Left lung (tissue), 10 donors: ENCODE results near the gene DHRSX. TPM values are rescaled to one million over a fixed set of nuclear protein-coding genes. Genes with fewer than 3 reads are reported as not detected.

ENCODE experiments used
- ATAC-seq: fragments of 200-7000 bp; cut with Tn5 transposase; one replicate; pipeline ENCODE4 v1.9.1; 2020; ENCODE audit warnings: moderate library complexity
- DNase-seq, 4 donors: peaks; one replicate each; pipeline ENCODE4 v3.0.0-alpha.2; 2013 to 2020
- H3K27ac ChIP-seq, 2 donors: fragments of 200-600 bp; sonication (generic) in 1 of 2; one replicate each; pipeline versions ENCODE4 v1.5.0 to v1.8.0; 2020 to 2021
- H3K27me3 ChIP-seq, 2 donors: fragments of 200-600 bp; sonication (generic) in 1 of 2; one replicate each; pipeline versions ENCODE4 v1.5.0 to v1.8.0; 2020 to 2021
- H3K36me3 ChIP-seq, 2 donors: fragments of 200-600 bp; sonication (generic) in 1 of 2; one replicate each; pipeline versions ENCODE4 v1.5.0 to v1.8.0; 2020 to 2021
- H3K4me1 ChIP-seq, 2 donors: fragments of 200-600 bp; one replicate each; pipeline ENCODE4 v1.8.0; 2021
- H3K4me3 ChIP-seq, 2 donors: fragments of 200-600 bp; sonication (generic) in 1 of 2; one replicate each; pipeline versions ENCODE4 v1.5.0 to v1.8.0; 2020 to 2021; ENCODE audit warnings: mild to moderate bottlenecking in 1 of 2
- H3K9me3 ChIP-seq, 2 donors: fragments of 200-600 bp; sonication (generic) in 1 of 2; one replicate each; pipeline versions ENCODE4 v1.5.0 to v1.8.0; 2020 to 2021
- intact Hi-C, 2 donors: fragments of 100-400 bp; cut with DNase I; formaldehyde crosslinking; loops; one replicate each; pipeline versions ENCODE4 v1.11.2 to v1.14.2; 2022
- polyA plus RNA-seq, 6 donors: library from polyadenylated mRNA; unstranded; fragments of 120-200 nt; gene quantifications; one replicate each; pipeline ENCODE4 v1.2.1, GENCODE V29; 2013; ENCODE audit not compliant: insufficient read length in 6 of 6
- total RNA-seq, 2 donors: library from RNA; stranded (reverse); fragmentation: NEBNext Ultra II Directional; extraction: Animal tissue kit (Norgen Biotek cat#: 25700); gene quantifications; one replicate each; pipeline ENCODE4 v1.2.1, GENCODE V29; 2021
- TF ChIP-seq, protein P1 (sequence below), 2 donors: fragments of 200-600 bp; sonication (generic) in 1 of 2; IDR thresholded peaks; one replicate each; pipeline versions ENCODE4 v1.5.0 to v1.8.0; 2021; ENCODE audit warnings: antibody characterized with exemption in 2 of 2
- donor health status: DM: no; HTN: yes; CAD: no.
- donor health status: DM: no; HTN: no; CAD: no.

Gene DHRSX
- total and polyA plus RNA-seq, 8 donors = 20.2 to 31.5 (median 26.8) TPM

DNA sequence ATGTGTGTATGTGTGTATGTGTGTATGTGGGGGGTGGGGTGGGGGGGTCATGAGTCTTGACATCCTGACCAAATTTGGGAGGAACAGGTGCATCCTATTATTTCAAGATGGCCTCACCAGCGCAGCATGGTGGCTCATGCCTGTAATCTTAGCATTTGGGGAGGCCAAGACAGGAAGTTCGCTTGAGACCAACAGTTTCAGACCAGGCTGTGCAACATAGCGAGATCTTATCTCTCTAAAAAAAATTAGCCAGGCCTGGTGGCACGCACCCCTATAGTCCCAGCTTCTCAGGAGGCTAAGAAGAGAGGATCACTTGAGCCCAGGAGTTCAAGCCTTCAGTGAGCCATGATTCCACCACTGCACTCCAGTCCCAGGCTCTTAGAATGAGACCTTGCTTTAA lies 47.0 kb upstream of the DHRSX start:
- intact Hi-C loops = no loop called here
- Histone ChIP-seq H3K36me3 (no peaks in the 10 kb centered on the region), H3K4me1 (no peaks in the 10 kb centered on the region), H3K27ac (no peak overlapping the region), H3K4me3 (no peak overlapping the region), H3K27me3 (no peaks in the 10 kb centered on the region), H3K9me3 (no peaks in the 10 kb centered on the region)
- no peak for ATAC-seq
- no peak for DNase-seq
- TF ChIP-seq, protein P1, sequence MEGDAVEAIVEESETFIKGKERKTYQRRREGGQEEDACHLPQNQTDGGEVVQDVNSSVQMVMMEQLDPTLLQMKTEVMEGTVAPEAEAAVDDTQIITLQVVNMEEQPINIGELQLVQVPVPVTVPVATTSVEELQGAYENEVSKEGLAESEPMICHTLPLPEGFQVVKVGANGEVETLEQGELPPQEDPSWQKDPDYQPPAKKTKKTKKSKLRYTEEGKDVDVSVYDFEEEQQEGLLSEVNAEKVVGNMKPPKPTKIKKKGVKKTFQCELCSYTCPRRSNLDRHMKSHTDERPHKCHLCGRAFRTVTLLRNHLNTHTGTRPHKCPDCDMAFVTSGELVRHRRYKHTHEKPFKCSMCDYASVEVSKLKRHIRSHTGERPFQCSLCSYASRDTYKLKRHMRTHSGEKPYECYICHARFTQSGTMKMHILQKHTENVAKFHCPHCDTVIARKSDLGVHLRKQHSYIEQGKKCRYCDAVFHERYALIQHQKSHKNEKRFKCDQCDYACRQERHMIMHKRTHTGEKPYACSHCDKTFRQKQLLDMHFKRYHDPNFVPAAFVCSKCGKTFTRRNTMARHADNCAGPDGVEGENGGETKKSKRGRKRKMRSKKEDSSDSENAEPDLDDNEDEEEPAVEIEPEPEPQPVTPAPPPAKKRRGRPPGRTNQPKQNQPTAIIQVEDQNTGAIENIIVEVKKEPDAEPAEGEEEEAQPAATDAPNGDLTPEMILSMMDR (IDR thresholded peaks at IDR 0.05) = no peak

DNA sequence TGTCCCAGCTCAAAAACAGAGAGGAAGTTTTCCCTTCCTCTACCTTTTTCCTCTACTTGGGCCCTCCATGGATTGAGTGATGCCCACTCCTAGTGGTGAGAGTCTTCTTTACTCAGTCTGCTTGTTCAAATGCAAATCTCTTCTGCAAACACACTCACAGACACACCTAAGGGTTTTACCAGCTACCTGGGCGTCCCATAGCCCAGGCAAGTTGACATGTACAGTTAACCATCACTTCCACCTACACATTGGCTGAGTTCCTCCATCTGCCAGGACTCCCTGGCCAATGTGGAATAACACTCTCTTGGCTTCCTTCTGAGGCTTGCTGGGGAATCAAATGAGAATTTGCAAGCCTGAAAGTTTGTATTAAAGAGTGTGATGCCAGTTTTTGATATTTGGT lies 45.7 kb upstream of the DHRSX start:
- TF ChIP-seq, protein P1 (IDR thresholded peaks at IDR 0.05) = no peak
- H3K27ac ChIP-seq = no peak overlapping the region
- DNase-seq (no peak), ATAC-seq (no peak)
- intact Hi-C loops = no loop called here
- H3K9me3 ChIP-seq = no peaks in the 10 kb centered on the region
- no peaks in the 10 kb centered on the region for H3K27me3 ChIP-seq
- H3K4me3 ChIP-seq = no peak overlapping the region
- no peaks in the 10 kb centered on the region for H3K36me3 ChIP-seq
- no peaks in the 10 kb centered on the region for H3K4me1 ChIP-seq

DNA sequence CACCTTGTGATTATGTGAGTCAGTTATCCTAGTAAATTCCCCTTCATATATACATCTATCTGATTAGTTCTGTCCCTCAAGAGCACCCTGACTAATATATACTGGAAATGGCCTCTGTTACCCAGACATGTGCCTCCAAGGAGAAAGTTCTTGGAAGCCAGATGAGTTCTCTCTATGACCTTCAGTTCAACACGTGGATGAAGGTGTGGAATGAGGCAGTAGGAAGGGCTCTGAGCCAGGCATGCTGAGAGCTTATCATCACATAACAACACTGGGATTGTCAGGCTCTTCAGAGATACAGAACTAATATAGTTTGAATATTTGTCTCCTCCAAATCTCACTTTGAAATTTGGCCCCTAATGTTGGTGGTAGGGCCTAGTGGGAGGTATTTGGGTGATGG lies 44.4 kb upstream of the DHRSX start:
- H3K36me3 ChIP-seq = no peaks in the 10 kb centered on the region
- no peaks in the 10 kb centered on the region for H3K27me3 ChIP-seq
- no peak overlapping the region for H3K27ac ChIP-seq
- intact Hi-C loops = no loop called here
- no peak overlapping the region for H3K4me3 ChIP-seq
- H3K4me1 ChIP-seq = no peaks in the 10 kb centered on the region
- no peaks in the 10 kb centered on the region for H3K9me3 ChIP-seq
- TF ChIP-seq, protein P1 (IDR thresholded peaks at IDR 0.05) = no peak
- ATAC-seq = no peak
- no peak for DNase-seq

DNA sequence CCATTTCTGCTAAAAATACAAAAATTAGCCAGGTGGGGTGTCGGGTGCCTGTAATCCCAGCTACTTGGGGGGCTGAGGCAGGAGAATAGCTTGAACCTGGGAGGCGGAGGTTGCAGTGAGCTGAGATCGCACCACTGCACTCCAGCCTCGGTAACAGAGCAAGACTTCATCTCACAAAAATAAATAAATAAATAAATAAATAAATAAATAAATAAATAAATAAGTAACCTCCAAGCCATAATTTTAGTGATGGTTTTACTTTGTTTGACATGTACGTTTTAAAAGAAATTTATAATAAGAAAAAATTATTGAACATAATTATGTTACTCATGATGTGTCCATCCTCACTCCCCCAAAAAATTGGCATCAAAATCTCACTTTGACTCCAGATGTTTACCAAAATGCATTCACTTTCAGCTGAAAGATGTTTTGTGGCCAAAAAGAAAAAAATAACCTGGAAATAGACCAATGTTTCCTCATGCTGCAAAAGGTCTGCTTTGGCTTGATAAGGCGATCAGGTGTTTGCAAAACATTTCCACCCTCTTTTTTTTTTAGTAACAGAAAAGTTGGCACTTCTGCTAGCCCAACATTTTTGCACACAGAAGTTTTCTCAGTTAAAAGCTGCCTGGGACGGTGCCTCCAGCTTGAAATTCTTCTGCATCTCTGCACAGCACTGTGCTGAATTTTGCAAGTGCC lies 42.2 kb upstream of the DHRSX start:
- Histone ChIP-seq H3K36me3 (no peaks in the 10 kb centered on the region), H3K27ac (no peak overlapping the region), H3K4me1 (no peaks in the 10 kb centered on the region), H3K27me3 (no peaks in the 10 kb centered on the region), H3K4me3 (no peak overlapping the region), H3K9me3 (no peaks in the 10 kb centered on the region)
- DNase-seq = no peak
- TF ChIP-seq, protein P1 (IDR thresholded peaks at IDR 0.05) = no peak
- ATAC-seq = no peak
- intact Hi-C loops = no loop called here

DNA sequence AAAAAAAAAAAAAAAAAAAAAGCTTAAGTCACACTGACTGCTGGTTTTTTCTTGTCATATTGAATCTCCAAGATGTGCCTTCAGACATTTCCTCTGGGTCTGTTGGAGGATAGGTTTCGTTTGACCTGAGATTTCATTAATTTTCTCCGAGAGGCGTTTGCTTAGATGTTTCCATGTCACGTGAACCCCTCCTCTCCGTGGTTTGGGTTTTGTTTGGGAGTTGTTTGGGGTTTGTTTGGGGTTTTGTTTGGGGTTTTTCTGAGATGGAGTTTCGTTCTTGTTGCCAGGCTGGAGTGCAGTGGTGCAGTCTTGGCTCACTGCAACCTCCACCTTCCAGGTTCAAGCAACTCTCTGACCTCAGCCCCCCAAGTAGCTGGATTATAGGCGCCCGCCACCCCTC lies 40.8 kb upstream of the DHRSX start:
- Histone ChIP-seq H3K9me3 (no peaks in the 10 kb centered on the region), H3K4me1 (no peaks in the 10 kb centered on the region), H3K27me3 (no peaks in the 10 kb centered on the region), H3K27ac (no peak overlapping the region), H3K36me3 (no peaks in the 10 kb centered on the region), H3K4me3 (no peak overlapping the region)
- DNase-seq = no peak
- intact Hi-C loops = no loop called here
- no peak for ATAC-seq
- TF ChIP-seq, protein P1 (IDR thresholded peaks at IDR 0.05) = no peak
